ENCODE measurements around the gene NEDD8.
A peak's percentile ranks its signal among the peaks of the same experiment; 100 is the strongest.

Gene NEDD8

DNA sequence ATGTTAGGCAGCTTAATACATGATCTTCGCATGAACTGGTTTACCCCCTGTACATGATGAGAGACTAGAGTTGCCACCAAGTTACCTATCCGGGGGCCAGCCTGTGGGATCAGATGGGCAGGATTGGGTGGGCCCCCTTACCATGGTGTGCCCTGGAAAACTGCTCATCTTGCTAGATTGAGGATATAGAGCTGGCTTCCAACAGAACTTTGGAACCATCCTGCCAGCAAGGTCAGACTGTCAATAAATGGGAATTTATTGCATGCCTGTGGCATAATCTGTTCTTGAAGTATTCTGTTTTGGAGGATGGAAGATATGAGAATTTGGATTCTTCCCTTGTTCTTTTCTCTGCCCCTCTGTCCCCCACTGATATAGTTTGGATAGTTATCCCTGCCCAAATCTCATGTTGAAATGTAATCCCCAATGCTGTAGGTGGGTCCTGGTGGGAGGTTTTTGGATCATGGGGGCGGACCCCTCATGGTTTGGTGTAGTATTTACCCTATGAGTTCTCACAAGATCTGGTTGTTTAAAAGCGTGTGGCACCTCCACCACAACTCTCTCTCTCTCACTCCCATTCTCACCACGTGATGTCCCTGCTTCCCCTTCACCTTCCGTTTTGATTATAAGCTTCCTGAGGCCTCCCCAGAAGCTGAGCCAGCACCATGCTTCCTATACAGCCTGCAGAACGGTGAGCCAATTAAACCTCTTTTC is 33.2 kb downstream of the NEDD8 start:
- no peak for DNase-seq (ENCODE audit: low read depth in 4 of 4, low spot score in 1 of 4)

GRCh38 chr14:24197056-24197450 is 35.1 kb downstream of the NEDD8 start:
- DNase-seq (ENCODE audit: low read depth in 4 of 4, low spot score in 1 of 4): no peak

DNA sequence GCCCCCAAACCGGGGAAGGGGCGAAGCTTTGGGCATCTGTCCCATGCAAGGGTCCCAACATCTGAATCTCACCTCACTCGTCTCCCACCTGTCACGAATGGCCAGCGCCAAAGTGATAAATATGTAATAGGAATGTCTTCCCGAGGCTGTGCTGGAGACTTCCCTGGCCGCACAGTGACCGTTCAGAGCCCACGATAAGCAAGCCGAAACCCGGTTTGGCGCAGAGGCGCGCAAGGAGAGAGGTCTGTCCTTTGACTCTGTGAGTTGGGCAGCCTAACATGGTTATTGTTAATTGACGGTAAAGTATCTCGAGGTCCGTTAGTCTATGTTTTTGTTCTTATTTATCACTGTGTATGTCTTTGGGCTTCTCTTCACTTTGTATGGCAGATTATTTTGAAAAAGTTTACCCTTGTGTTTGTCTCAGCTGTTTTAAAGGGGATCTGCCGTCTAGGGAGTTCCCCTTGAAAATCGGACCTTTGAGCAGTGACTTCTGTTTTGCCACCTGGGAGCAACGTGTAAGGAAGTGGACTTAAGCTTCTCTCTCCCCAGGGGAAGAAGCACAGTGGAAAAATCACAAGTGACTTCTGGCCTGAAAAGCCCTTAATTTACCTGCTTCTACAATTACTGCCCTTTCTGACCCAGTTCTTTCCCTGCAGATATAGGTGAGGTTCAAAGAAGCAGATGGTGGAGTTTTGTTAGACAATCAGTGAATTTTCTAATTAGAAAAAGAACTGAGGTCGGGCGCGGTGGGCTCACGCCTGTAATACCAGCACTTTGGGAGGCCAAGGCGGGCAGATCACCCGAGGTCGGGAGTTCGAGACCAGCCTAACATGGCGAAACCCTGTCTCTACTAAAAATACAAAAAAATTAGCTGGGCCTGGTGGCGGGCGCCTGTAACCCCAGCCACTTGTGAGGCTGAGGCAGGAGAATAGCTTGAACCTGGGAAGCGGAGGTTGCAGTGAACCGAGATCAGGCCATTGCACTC is 35.8 kb downstream of the NEDD8 start:
- DNase-seq (ENCODE audit: low read depth in 4 of 4, low spot score in 1 of 4): no peak

- DNase-seq (ENCODE audit: low read depth in 4 of 4, low spot score in 1 of 4): peak; percentile 63 to 78 (median 76)
These were observed 36.7 kb downstream of the NEDD8 start, which contains the start of gene TM9SF1 for GRCh38 chr14:24195186-24196070. Gene TM9SF1 (minus strand): TSS chr14:24195441. CDS start chr14:24195019, 422 bp downstream.

GRCh38 chr14:24194873-24195185 is 37.3 kb downstream of the NEDD8 start:
- no peak for DNase-seq (ENCODE audit: low read depth in 4 of 4, low spot score in 1 of 4)

DNA sequence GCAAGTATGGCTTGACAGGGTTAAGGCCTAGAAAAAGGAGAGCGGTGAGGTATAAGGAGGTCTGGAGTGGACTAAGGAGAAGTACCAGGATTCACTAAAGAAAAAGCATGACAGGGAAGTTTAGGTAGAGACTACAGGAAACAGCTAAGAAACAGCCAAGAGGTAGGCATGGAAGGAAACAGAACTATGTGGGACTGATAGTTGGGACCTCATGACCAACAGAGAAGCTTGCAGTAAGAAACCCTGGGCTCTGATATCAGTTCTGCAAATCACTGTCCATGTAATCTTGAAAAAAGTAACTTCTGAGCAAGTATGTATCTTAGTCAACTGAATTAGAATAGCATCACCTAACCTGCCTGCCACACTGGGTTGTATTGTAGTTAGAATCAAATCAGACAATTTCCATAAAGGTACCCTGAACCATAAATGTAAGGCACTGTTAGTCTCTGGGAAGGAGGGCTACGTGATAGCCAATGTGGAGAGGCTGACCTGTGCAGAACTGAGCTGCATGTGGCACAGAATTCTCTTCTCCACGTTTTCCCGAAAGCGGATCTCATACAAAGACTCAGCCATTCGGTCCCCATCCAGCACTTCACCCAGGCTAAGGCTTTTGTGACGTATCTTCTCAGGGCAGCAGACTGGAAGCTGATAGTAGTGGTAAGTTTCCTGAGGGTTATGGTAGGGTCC is 37.8 kb downstream of the NEDD8 start:
- DNase-seq (ENCODE audit: low read depth in 4 of 4, low spot score in 1 of 4): no peak

GRCh38 chr14:24192933-24193332 is 39.2 kb downstream of the NEDD8 start:
- DNase-seq (ENCODE audit: low read depth in 4 of 4, low spot score in 1 of 4): no peak

GRCh38 chr14:24190416-24190815 is 41.8 kb downstream of the NEDD8 start:
- DNase-seq (ENCODE audit: low read depth in 4 of 4, low spot score in 1 of 4): no peak

DNA sequence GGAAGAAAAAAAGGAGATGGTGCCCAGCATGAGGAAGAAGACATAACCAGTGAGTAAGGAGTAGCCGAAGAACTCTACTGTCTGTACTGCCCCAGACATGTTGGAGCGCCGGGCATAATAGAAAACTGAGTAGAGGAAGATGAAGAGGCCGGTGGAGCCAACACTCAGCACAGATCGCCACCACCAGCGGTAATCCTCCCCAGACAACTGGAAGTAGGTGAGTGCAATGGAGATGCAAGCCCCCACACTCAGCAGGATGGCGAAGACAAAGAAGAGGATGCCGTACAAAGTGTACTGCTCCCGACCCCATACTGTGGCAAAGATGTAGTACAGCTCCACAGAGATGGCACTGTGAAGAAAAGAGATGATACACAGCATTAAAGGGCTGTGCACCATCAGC is 42.7 kb downstream of the NEDD8 start:
- DNase-seq (ENCODE audit: low read depth in 4 of 4, low spot score in 1 of 4): no peak

DNA sequence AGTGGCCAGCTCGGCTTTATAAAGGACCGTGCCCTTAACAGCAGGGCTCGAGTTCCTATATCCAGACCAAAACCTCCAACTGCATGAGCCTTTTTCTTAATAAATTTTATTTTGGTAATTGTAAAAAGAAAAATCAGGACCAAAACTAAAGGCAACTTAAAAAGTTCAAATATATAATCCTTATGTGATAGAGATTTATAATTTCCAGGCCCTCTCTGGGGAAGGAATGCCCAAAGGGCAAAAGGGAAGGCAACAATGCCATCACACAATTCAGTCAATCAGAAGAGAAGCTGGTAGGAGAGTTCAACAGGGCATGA is 43.1 kb downstream of the NEDD8 start:
- no peak for DNase-seq (ENCODE audit: low read depth in 4 of 4, low spot score in 1 of 4)

- DNase-seq (ENCODE audit: low read depth in 4 of 4, low spot score in 1 of 4): peak; percentile 80 to 94 (median 89)
These were observed 43.7 kb downstream of the NEDD8 start, which contains the start of gene IPO4 for GRCh38 chr14:24188251-24189058. Gene IPO4 (minus strand): TSS chr14:24188816. CDS start chr14:24188787, 29 bp downstream.

DNA sequence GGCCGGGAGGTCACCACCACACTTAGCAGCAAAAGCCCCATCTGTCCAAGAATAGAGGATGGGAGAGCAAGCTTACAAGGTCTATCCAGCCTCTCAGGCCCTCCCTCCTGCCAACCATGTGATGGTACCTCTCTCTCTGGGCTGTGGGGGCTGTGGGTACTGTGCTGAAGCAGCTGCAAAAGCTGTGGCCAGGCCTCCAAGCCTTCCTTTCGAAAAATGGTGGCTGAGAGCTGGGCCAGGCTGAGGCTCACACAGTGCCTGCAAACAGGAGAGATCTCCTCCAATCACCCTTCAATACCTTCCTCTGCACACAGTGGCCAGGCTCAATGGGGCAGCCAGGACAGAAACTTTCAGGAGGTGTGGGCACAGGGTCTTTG is 44.6 kb downstream of the NEDD8 start:
- no peak for DNase-seq (ENCODE audit: low read depth in 4 of 4, low spot score in 1 of 4)

GRCh38 chr14:24186831-24187538 is 45.2 kb downstream of the NEDD8 start:
- no peak for DNase-seq (ENCODE audit: low read depth in 4 of 4, low spot score in 1 of 4)

DNA sequence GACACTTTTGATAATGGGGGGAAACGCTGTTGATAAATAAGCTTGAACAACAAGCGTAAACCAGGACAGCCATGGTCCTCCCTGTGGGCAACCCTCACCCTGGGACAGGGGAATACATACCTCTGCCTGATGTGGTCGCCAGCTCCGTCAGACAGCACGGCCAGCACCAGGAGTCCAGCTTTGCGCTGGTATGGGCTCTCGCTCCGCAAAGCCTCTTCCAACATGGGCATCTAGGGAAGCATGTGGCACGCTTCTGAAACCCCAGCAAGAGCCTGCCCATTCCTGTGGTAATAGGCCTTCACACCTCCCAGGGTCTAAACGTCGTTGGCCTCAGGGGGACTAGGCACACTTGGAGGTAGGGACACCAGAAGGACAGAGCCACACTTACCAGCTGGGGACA is 46.4 kb downstream of the NEDD8 start:
- DNase-seq (ENCODE audit: low read depth in 4 of 4, low spot score in 1 of 4): no peak

GRCh38 chr14:24185026-24185425 is 47.1 kb downstream of the NEDD8 start:
- no peak for DNase-seq (ENCODE audit: low read depth in 4 of 4, low spot score in 1 of 4)

DNA sequence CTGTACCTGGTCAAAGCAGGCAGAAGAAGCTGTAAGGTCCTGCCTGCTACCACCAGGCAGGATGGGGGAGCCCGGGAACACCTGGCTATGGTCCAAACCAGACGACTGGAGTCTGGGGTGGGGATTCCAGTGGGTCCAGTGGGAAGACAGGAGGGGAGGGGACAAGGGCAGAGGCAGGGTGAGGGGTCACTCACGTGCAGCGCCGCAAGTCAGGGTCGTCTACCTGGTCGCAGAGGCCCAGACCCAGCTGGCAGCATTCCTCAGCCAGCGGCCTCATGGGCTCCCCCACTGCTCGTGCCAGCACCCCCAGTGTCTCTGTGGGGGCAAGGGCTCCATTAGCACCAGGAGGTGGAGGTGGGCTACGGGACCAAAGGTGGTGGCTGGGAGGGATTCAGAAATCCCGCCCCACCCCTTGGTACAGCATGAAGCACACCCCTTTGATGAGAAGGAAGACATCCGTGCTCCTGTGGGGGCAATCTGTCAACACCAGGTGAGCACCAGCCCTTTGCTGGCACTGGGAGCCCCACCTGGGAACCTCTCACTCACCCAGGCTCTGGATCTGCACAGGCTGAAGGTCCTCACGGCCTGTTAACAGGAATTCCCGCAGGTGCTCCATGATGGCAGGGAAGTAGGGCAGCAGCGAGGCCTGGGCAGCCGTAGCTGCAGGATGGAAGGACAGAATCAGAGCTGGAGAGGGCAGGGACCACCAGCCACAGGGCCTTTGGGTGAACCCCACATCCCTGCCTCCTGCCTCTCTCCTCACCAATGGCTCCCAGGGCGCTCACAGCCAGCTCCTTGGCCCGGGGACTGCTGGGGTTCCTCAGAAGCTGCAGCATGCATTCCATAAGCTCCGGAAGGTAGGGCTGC is 47.8 kb downstream of the NEDD8 start:
- no peak for DNase-seq (ENCODE audit: low read depth in 4 of 4, low spot score in 1 of 4)

DNA sequence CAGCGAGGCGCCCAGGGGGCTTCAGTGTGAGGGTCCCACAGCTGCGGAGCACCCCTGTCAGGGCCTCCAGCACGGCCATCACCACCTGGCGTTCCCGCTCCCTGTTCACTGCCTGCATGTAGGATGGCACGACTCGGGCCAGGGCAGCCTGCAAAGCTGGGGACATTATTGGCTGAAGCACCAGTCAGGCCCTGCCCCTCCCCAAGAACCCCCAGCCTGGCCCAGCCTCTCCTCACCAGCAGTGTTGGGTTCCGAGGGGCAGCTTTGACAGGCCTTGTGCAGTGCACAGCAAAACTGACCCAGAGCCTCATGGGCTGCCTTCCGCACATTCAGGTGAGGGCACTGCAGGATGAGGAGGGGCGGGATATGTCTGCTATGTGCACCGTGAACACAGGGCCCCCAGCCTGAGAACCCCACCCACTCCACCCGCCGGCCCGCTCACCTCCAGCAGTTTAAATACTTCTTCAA is 49.1 kb downstream of the NEDD8 start:
- no peak for DNase-seq (ENCODE audit: low read depth in 4 of 4, low spot score in 1 of 4)
